Measurements from ENCODE around the gene EMILIN2. TPM values are rescaled to one million over a fixed set of nuclear protein-coding genes. Genes with fewer than 3 reads are reported as not detected.
A peak's percentile ranks its signal among the peaks of the same experiment; 100 is the strongest.

EMILIN2 gene
- total RNA-seq, 1 experiment from 2014 or later, result 20.0 TPM

DNA sequence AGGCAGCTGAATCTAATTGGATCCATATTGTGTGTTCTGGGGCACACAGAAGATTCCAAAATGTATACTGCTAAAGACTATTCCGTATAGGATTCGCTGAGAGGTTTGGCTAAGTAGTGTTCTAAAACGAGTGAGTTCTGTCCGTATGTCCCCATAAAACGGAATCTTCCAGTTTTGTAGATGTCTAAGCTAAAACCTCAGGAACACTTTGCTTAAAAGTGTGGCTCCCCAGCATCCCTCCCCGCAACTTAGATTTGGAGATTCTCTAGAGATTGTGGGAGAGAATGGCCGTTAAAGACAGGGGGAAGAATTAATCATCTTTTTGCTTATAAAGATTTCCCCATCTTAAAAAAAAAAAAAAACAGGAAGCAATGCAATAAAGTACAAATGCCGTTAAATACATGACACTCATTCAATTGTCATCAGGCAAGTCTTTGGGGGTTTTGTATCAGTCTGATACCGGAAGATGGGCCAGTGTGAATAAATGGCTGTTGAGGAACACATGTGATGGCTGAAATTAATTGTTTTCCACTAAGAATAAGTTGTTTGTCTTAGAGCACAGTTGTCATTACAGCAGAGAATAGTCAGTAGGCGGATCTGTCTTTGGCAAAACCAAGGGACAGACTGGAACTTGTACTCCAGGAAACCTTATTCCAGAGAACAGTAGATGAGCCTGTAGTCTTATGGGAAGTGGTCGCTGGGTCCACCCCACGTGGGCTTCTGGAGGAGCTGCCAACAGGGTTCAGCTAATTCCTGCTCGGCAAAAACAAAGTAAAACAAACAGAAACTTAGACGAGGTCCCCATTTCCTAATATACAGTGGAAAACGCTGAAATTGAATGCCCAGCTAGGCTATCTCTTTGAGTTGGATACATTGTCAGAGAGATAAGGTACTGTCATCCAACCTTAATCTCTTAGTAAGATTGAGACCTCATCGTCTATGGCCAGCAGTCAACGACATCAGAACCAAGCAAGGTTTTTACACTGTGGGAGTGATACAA, 1.7 kb downstream of the EMILIN2 start:
- H3K27me3 Mint-ChIP-seq (ENCODE audit: low read depth), result peaks cover 70% of the 10 kb centered on the region

More for the DNA sequence above, 1.7 kb downstream of the EMILIN2 start:
- Histone ChIP-seq H2BK12ac (ENCODE audit: insufficient read length, low read depth, low read length) (no peak overlapping the region), H2BK5ac (ENCODE audit: insufficient read length, low read length) (no peak overlapping the region), H4K91ac (ENCODE audit: insufficient read length, low read depth, low read length) (no peak overlapping the region), H3K4me2 (ENCODE audit: insufficient read depth, insufficient read length, low read length) (peak overlapping the region; percentile 46), H3K27ac (ENCODE audit: insufficient read length, low read depth, low read length) (no peak overlapping the region), H2BK15ac (ENCODE audit: low read depth, low read length) (no peak overlapping the region), H4K20me1 (ENCODE audit: control insufficient read depth, insufficient read depth, insufficient read length) (no peaks in the 10 kb centered on the region), H3K14ac (ENCODE audit: insufficient read depth, low read length) (no peak overlapping the region), H3K79me2 (ENCODE audit: insufficient read depth, low read length) (no peaks in the 10 kb centered on the region), H2BK120ac (ENCODE audit: low read depth, low read length, poor library complexity, severe bottlenecking) (no peak overlapping the region), H4K8ac (replicated peaks; ENCODE audit: insufficient read length, low read depth, low read length) (no peak overlapping the region), H3K23me2 (ENCODE audit: insufficient read length, low read depth, low read length, poor library complexity, severe bottlenecking) (peaks cover 7% of the 10 kb centered on the region), H4K5ac (ENCODE audit: insufficient read length, low read depth, low read length) (no peak overlapping the region), H2AFZ (ENCODE audit: low read length) (no peak overlapping the region), H2BK20ac (ENCODE audit: low read depth, low read length, poor library complexity, severe bottlenecking) (no peak overlapping the region), H2AK5ac (ENCODE audit: insufficient read length, low read length) (no peak overlapping the region), H3K4me1 (ENCODE audit: insufficient read depth, low read length) (no peaks in the 10 kb centered on the region), H3K18ac (ENCODE audit: insufficient read length, low read depth, low read length) (no peak overlapping the region), H3T11ph (ENCODE audit: low read length) (no peak overlapping the region), H3K9me3 (ENCODE audit: control insufficient read depth, low read depth, low read length) (no peaks in the 10 kb centered on the region), H3K4ac (ENCODE audit: low read depth, low read length) (no peak overlapping the region), H3K27me3 (ENCODE audit: insufficient read depth, low read length) (peaks cover 37% of the 10 kb centered on the region; the same call in 1 of the 2 replicates), H3K23ac (ENCODE audit: insufficient read length, low read depth, low read length) (no peak overlapping the region), H3K9ac (ENCODE audit: extremely low read depth, insufficient read length, low read length) (no peak overlapping the region), H3K56ac (ENCODE audit: insufficient read length, low read depth, low read length) (no peak overlapping the region), H3K79me1 (ENCODE audit: insufficient read depth, low read depth, low read length, poor library complexity, severe bottlenecking) (no peaks in the 10 kb centered on the region)
- Mint-ChIP-seq H3K27ac (no peak overlapping the region), H3K4me3 (peak overlapping the region; percentile 82 to 94), H3K4me1 (peaks cover 14 to 16% of the 10 kb centered on the region in 2 experiments), H3K9me3 (no peaks in the 10 kb centered on the region), H3K36me3 (ENCODE audit: insufficient read depth in 1 of 3, low read depth in 3 of 3) (no peaks in the 10 kb centered on the region)
- TF ChIP-seq, protein P1, sequence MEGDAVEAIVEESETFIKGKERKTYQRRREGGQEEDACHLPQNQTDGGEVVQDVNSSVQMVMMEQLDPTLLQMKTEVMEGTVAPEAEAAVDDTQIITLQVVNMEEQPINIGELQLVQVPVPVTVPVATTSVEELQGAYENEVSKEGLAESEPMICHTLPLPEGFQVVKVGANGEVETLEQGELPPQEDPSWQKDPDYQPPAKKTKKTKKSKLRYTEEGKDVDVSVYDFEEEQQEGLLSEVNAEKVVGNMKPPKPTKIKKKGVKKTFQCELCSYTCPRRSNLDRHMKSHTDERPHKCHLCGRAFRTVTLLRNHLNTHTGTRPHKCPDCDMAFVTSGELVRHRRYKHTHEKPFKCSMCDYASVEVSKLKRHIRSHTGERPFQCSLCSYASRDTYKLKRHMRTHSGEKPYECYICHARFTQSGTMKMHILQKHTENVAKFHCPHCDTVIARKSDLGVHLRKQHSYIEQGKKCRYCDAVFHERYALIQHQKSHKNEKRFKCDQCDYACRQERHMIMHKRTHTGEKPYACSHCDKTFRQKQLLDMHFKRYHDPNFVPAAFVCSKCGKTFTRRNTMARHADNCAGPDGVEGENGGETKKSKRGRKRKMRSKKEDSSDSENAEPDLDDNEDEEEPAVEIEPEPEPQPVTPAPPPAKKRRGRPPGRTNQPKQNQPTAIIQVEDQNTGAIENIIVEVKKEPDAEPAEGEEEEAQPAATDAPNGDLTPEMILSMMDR (conservative IDR thresholded peaks at IDR 0.05), result no peak
- no peak for DNase-seq
- no CpG with 5 or more reads among the region's 17 CpGs for WGBS (ENCODE audit: extremely low coverage, insufficient read length, low lambda C conversion rate)
